ENCODE data around the gene ERFL.

ERFL gene

GRCh38 chr19:41918095-41918494 is 10.2 kb downstream of the ERFL start (continued):
- no peak for TF ChIP-seq SP3 (tag by site-specific recombination; IDR thresholded peaks at IDR 0.05)
- 0 out of 2 replicates have a peak, but pooled peaks have one; percentile 9 for TF ChIP-seq ZNF18 (tag by site-specific recombination; IDR thresholded peaks at IDR 0.05)
- no peak for TF ChIP-seq ZNF660 (tag by site-specific recombination; IDR thresholded peaks at IDR 0.05)
- no peak for TF ChIP-seq ZNF423 (tag by site-specific recombination; IDR thresholded peaks at IDR 0.05)

DNA sequence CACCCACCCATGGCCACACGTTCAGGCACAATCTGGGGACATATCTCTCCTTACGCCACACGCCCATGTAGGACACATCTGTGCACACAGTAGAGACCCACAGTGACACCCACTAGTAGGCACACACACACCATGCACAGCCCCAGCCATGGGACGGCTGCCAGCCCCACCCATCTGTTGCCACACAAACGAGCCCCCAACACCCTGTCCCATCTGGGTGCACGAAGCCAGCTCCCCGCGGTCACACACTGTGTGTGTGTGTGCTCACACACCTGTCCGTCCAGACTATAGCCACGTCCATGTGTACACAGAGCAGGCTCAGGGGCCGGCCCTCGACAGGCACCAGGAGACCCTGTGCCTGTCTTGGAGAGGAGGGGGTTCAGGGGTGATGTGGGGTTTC is 10.6 kb downstream of the ERFL start:
- H3K27ac ChIP-seq (ENCODE audit: extremely low read depth, low read depth, low read length) = no peak overlapping the region
- H3K4me3 ChIP-seq (ENCODE audit: low read depth, low read length) = no peak overlapping the region
- no peaks in the 10 kb centered on the region for H3K4me1 ChIP-seq (ENCODE audit: control insufficient read depth, insufficient read depth, low read length)
- TF ChIP-seq SP3 (tag by site-specific recombination; IDR thresholded peaks at IDR 0.05) (no peak), SCRT2 (tag by site-specific recombination; IDR thresholded peaks at IDR 0.05) (peak; percentile 59), EGR2 (tag by site-specific recombination; IDR thresholded peaks at IDR 0.05; ENCODE audit: low read depth) (peak; percentile 19; the same call in 1 of the 2 replicates), ZFHX2 (tag by site-specific recombination; conservative IDR thresholded peaks at IDR 0.05) (peak; percentile 57), ZNF114 (tag by site-specific recombination; IDR thresholded peaks at IDR 0.05) (no peak)
- TF ChIP-seq, protein P1, sequence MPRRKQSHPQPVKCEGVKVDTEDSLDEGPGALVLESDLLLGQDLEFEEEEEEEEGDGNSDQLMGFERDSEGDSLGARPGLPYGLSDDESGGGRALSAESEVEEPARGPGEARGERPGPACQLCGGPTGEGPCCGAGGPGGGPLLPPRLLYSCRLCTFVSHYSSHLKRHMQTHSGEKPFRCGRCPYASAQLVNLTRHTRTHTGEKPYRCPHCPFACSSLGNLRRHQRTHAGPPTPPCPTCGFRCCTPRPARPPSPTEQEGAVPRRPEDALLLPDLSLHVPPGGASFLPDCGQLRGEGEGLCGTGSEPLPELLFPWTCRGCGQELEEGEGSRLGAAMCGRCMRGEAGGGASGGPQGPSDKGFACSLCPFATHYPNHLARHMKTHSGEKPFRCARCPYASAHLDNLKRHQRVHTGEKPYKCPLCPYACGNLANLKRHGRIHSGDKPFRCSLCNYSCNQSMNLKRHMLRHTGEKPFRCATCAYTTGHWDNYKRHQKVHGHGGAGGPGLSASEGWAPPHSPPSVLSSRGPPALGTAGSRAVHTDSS (tag by site-specific recombination; IDR thresholded peaks at IDR 0.05) = no peak
- POLR2A ChIA-PET = interaction anchor here (0.6 kb wide), 1 partner anchor 246 kb away, joined by 3 read pairs; no protein-coding TSS in a partner anchor
- CTCF ChIA-PET = no interaction called here
- H3K9me3 ChIP-seq (ENCODE audit: control insufficient read depth, insufficient read depth, low read depth, low read length) = no peaks in the 10 kb centered on the region
- no peaks in the 10 kb centered on the region for H3K36me3 ChIP-seq (ENCODE audit: control insufficient read depth in 2 of 2, insufficient read depth in 1 of 2, low read length in 2 of 2)

GRCh38 chr19:41915776-41916414 is 12.4 kb downstream of the ERFL start:
- no peak overlapping the region for H3K4me3 ChIP-seq (ENCODE audit: low read depth, low read length)
- no peaks in the 10 kb centered on the region for H3K4me1 ChIP-seq (ENCODE audit: control insufficient read depth, insufficient read depth, low read length)
- no peak overlapping the region for H3K27ac ChIP-seq (ENCODE audit: extremely low read depth, low read depth, low read length)
- no peaks in the 10 kb centered on the region for H3K36me3 ChIP-seq (ENCODE audit: control insufficient read depth in 2 of 2, insufficient read depth in 1 of 2, low read length in 2 of 2)
- POLR2A ChIA-PET = no interaction called here
- CTCF ChIA-PET = no interaction called here
- H3K9me3 ChIP-seq (ENCODE audit: control insufficient read depth, insufficient read depth, low read depth, low read length) = no peaks in the 10 kb centered on the region
- 0 out of 2 replicates have a peak, but pooled peaks have one; percentile 51 for TF ChIP-seq ZNF521 (tag by site-specific recombination; IDR thresholded peaks at IDR 0.05)
- TF ChIP-seq ZNF501 (tag by site-specific recombination; IDR thresholded peaks at IDR 0.05) = no peak
- no peak for TF ChIP-seq ZNF571 (tag by site-specific recombination; IDR thresholded peaks at IDR 0.05)
- TF ChIP-seq ZNF555 (tag by site-specific recombination; conservative IDR thresholded peaks at IDR 0.05) = no peak
- no peak for TF ChIP-seq ZNF624 (tag by site-specific recombination; IDR thresholded peaks at IDR 0.05)
- TF ChIP-seq ZNF175 (tag by site-specific recombination; IDR thresholded peaks at IDR 0.05) = peak; percentile 92; the same call in 1 of the 2 replicates
- no peak; the same call in 1 of the 2 replicates for TF ChIP-seq ZNF777 (tag by site-specific recombination; IDR thresholded peaks at IDR 0.05; ENCODE audit: borderline replicate concordance)
- peak; percentile 88 for TF ChIP-seq ZFHX2 (tag by site-specific recombination; conservative IDR thresholded peaks at IDR 0.05)
- TF ChIP-seq ZSCAN4 (tag by site-specific recombination; IDR thresholded peaks at IDR 0.05) = peak; percentile 76
- 0 out of 2 replicates have a peak, but pooled peaks have one; percentile 16 for TF ChIP-seq ZNF169 (tag by site-specific recombination; IDR thresholded peaks at IDR 0.05)
- TF ChIP-seq, protein P2, sequence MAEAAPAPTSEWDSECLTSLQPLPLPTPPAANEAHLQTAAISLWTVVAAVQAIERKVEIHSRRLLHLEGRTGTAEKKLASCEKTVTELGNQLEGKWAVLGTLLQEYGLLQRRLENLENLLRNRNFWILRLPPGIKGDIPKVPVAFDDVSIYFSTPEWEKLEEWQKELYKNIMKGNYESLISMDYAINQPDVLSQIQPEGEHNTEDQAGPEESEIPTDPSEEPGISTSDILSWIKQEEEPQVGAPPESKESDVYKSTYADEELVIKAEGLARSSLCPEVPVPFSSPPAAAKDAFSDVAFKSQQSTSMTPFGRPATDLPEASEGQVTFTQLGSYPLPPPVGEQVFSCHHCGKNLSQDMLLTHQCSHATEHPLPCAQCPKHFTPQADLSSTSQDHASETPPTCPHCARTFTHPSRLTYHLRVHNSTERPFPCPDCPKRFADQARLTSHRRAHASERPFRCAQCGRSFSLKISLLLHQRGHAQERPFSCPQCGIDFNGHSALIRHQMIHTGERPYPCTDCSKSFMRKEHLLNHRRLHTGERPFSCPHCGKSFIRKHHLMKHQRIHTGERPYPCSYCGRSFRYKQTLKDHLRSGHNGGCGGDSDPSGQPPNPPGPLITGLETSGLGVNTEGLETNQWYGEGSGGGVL (tag by site-specific recombination; IDR thresholded peaks at IDR 0.05) = peak; percentile 12; the same call in 1 of the 2 replicates
- TF ChIP-seq ZNF311 (tag by site-specific recombination; IDR thresholded peaks at IDR 0.05; ENCODE audit: borderline replicate concordance) = peak; percentile 89; the same call in 1 of the 2 replicates
- peak; percentile 48; the same call in 1 of the 2 replicates for TF ChIP-seq ZBTB10 (tag by site-specific recombination; IDR thresholded peaks at IDR 0.05)
- 0 out of 2 replicates have a peak, but pooled peaks have one; percentile 52 for TF ChIP-seq ZNF248 (tag by site-specific recombination; IDR thresholded peaks at IDR 0.05)
- peak; percentile 78; the same call in 1 of the 2 replicates for TF ChIP-seq EGR2 (tag by site-specific recombination; IDR thresholded peaks at IDR 0.05; ENCODE audit: low read depth)
